Erythroblast (primary cell): ENCODE data around the gene CDK5R2.

Experiments used
- GATA1 ChIP-seq: IDR thresholded peaks from 2 replicates; pipeline ENCODE4 v1.6.1; 2011; ENCODE audit warnings: low read depth, mild to moderate bottlenecking, control low read depth, low read length, moderate library complexity
- POLR2A ChIP-seq: IDR thresholded peaks from 2 replicates; pipeline ENCODE4 v1.6.1; 2011; ENCODE audit warnings: mild to moderate bottlenecking, low read length

- TF ChIP-seq POLR2A = no peak
- no peak for TF ChIP-seq GATA1
These were observed 39.0 kb downstream of the CDK5R2 start for GRCh38 chr2:218998414-218999002.
